Fibroblast of the aortic adventitia (primary cell): ENCODE results near the gene JHY. TPM values are rescaled to one million over a fixed set of nuclear protein-coding genes. Genes with fewer than 3 reads are reported as not detected.

Experiments
- DNase-seq: peaks from one replicate; pipeline ENCODE4 v3.0.0-alpha.2; 2010; ENCODE audit warnings: low read depth
- H3K4me3 ChIP-seq: 2 replicates; pipeline ENCODE4 v1.5.1; 2011; ENCODE audit warnings: low read depth, mild to moderate bottlenecking, control low read depth, low read length, moderate library complexity
- total RNA-seq: library from RNA; depleted of rRNA; stranded (reverse); fragments of >200 nt; gene quantifications from 2 replicates; pipeline ENCODE4 v1.2.3, GENCODE V29; 2012; ENCODE audit warnings: low replicate concordance
- TF ChIP-seq, protein P1 (sequence below): IDR thresholded peaks from 2 replicates; pipeline ENCODE4 v1.5.1; 2011; ENCODE audit warnings: mild to moderate bottlenecking, low read length, control low read depth, inconsistent platforms; ENCODE audit not compliant: insufficient read depth

The JHY gene
- total RNA-seq, 1 donor, result 5.2 TPM

DNA sequence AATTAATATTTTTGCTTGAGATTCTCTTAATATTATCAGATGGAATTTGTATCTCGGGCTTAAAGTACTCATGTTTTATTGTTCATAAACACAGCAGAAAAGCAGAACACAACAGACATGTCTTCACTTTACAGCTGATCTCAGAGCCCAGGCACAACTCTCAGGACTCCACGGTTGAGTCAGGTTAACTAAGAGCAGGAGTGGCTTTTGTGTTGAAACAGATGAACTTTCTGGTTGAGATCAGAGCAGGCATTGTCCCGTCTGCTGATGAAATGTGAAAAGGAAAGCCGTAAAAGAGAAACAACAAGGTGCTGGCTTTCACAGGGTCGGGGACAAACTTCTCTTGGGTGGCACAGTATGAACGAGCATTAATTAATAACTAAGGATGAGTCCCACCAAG lies 49.0 kb downstream of the JHY start:
- no peak overlapping the region for H3K4me3 ChIP-seq
- DNase-seq, result no peak
- TF ChIP-seq, protein P1, sequence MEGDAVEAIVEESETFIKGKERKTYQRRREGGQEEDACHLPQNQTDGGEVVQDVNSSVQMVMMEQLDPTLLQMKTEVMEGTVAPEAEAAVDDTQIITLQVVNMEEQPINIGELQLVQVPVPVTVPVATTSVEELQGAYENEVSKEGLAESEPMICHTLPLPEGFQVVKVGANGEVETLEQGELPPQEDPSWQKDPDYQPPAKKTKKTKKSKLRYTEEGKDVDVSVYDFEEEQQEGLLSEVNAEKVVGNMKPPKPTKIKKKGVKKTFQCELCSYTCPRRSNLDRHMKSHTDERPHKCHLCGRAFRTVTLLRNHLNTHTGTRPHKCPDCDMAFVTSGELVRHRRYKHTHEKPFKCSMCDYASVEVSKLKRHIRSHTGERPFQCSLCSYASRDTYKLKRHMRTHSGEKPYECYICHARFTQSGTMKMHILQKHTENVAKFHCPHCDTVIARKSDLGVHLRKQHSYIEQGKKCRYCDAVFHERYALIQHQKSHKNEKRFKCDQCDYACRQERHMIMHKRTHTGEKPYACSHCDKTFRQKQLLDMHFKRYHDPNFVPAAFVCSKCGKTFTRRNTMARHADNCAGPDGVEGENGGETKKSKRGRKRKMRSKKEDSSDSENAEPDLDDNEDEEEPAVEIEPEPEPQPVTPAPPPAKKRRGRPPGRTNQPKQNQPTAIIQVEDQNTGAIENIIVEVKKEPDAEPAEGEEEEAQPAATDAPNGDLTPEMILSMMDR, result no peak

GRCh38 chr11:122933416-122933815 lies 50.9 kb downstream of the JHY start:
- TF ChIP-seq, protein P1, result no peak
- no peak overlapping the region for H3K4me3 ChIP-seq
- no peak for DNase-seq

- TF ChIP-seq, protein P1, result no peak
- H3K4me3 ChIP-seq, result no peak overlapping the region
- DNase-seq, result no peak
Measured at GRCh38 chr11:122937983-122938382, 55.4 kb downstream of the JHY start.

DNA sequence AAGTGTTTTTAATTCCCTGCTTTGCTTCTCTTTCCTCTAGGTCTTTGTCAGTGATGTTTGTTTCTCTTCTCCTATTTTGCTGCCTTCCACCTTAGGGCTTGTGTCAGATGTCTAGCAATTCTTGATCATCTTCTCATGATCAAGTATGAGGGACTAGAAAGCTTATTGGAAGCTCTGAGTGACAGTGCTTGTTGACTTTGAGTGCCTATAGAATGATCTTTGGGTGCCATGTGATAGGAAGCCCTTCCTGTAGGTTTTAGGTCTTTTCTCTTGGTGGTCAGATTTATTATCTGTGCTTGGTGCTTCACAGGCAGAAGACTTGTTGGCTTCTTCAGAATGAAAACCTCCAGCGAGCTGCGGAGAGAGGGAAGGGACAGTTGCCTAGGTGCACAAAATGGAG lies 56.0 kb downstream of the JHY start:
- no peak overlapping the region for H3K4me3 ChIP-seq
- no peak for DNase-seq
- TF ChIP-seq, protein P1, result no peak

GRCh38 chr11:122951211-122951610 lies 68.7 kb downstream of the JHY start:
- TF ChIP-seq, protein P1, result no peak
- H3K4me3 ChIP-seq, result no peak overlapping the region
- no peak for DNase-seq

- TF ChIP-seq, protein P1, result no peak
Measured at GRCh38 chr11:122954455-122954854, 71.9 kb downstream of the JHY start.

DNA sequence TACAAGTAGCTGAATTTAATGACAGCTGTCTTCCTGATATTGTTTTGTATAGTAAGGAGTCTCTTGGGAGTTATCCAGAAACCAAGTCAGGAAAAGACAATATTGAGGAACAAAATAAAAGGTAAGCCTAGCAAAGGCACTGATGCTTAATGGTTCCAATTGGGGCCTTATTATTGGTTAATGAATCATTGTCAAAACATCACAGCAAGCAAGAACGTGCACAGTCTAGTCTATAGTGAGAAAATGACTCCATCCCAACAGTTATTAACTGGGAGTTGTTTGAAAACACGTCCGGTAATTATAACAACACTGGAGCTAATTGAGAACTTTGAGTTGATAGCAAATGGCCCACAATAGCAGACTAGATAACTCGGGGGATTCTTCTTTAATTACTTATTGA lies 81.4 kb downstream of the JHY start:
- TF ChIP-seq, protein P1, result no peak
- no peak for DNase-seq
- H3K4me3 ChIP-seq, result no peak overlapping the region

More at GRCh38 chr11:122954455-122954854, 71.9 kb downstream of the JHY start:
- no peak overlapping the region for H3K4me3 ChIP-seq
- no peak for DNase-seq
